WERI-Rb-1 (cell line): Measurements from ENCODE around the gene WRAP53.

Experiments
- DNase-seq: peaks from one replicate; pipeline ENCODE4 v3.0.0-alpha.2; 2020
- H3K27ac ChIP-seq: fragments of 250-450 bp; sonication (Bioruptor Pico); 2 replicates; pipeline ENCODE4 v1.5.1; 2020; ENCODE audit warnings: mild to moderate bottlenecking, moderate library complexity
- H3K27me3 ChIP-seq: fragments of 250-450 bp; sonication (Bioruptor Pico); 2 replicates; pipeline ENCODE4 v1.5.1; 2021; ENCODE audit warnings: mild to moderate bottlenecking, low read depth, moderate library complexity; ENCODE audit not compliant: insufficient read depth, severe bottlenecking
- H3K36me3 ChIP-seq: fragments of 250-450 bp; sonication (Bioruptor Pico); 2 replicates; pipeline ENCODE4 v1.5.1; 2020; ENCODE audit warnings: mild to moderate bottlenecking, moderate library complexity
- H3K4me3 ChIP-seq: 2 replicates; pipeline ENCODE4 v1.5.1; 2011; ENCODE audit warnings: low read depth, mild to moderate bottlenecking, control low read depth, low read length
- H3K9me3 ChIP-seq: fragments of 250-450 bp; sonication (Bioruptor Pico); 2 replicates; pipeline ENCODE4 v1.5.1; 2021; ENCODE audit warnings: mild to moderate bottlenecking, moderate library complexity; ENCODE audit not compliant: severe bottlenecking
- TF ChIP-seq, protein P1 (sequence below): IDR thresholded peaks from 2 replicates; pipeline ENCODE4 v1.5.1; 2011; ENCODE audit warnings: low read depth, mild to moderate bottlenecking, control low read depth, inconsistent platforms, low read length

Gene WRAP53

DNA sequence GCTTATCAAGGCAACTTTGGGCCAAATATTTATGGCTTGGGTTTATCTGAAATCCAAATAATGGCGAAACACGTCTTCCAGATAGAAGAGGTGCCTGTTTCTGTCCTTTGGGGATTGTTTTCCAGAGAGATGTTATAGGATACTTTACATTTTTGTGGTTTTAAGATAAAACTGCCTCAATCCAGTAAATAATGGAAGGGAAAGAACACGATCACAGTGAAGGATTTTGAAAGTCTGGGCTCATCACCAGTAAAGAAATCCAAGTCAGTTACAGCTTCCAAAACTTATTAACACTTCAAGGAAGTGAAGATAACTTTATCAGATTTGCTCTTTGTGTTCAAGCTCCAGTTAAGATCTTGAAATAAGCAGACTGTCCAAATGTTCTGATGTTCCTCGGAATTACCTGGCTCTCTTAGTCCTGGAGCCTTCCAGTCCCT, 59.4 kb downstream of the WRAP53 start:
- TF ChIP-seq, protein P1, sequence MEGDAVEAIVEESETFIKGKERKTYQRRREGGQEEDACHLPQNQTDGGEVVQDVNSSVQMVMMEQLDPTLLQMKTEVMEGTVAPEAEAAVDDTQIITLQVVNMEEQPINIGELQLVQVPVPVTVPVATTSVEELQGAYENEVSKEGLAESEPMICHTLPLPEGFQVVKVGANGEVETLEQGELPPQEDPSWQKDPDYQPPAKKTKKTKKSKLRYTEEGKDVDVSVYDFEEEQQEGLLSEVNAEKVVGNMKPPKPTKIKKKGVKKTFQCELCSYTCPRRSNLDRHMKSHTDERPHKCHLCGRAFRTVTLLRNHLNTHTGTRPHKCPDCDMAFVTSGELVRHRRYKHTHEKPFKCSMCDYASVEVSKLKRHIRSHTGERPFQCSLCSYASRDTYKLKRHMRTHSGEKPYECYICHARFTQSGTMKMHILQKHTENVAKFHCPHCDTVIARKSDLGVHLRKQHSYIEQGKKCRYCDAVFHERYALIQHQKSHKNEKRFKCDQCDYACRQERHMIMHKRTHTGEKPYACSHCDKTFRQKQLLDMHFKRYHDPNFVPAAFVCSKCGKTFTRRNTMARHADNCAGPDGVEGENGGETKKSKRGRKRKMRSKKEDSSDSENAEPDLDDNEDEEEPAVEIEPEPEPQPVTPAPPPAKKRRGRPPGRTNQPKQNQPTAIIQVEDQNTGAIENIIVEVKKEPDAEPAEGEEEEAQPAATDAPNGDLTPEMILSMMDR, result no peak
- DNase-seq, result no peak
- no peaks in the 10 kb centered on the region for H3K9me3 ChIP-seq
- no peaks in the 10 kb centered on the region for H3K36me3 ChIP-seq
- no peaks in the 10 kb centered on the region for H3K27me3 ChIP-seq
- no peak overlapping the region for H3K4me3 ChIP-seq
- no peak overlapping the region for H3K27ac ChIP-seq

DNA sequence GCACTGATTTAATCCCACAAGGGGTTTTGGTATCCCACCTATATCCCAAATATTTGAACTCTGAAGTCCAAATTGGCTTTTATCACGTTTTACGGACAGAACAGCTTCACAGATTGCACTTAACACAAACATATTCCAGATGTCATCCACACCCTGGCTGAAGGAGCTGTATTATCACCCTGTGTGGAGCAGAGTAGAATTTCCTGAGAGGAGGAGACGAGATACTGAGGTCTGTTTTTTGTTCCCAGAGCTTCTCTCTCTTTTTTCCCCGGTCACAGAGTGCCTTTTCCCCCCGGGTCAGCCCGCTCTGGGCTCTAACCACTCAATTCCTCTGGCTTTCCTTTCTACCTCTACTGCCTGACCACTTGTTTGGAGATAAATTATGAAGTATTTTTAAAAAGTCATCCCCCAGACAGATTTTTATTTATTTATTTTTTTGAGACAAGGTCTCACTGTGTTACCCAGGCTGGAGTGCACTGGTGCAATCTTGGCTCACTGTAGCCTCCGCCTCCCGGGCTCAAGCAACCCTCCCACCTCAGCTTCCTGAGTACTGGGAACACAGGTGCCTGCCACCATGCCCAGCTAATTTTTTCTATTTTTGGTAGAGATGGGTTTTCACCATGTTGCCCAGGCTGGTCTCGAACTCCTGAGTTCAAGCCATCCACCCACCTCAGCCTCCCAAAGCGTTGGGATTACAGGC, 59.9 kb downstream of the WRAP53 start:
- H3K4me3 ChIP-seq, result no peak overlapping the region
- H3K27ac ChIP-seq, result no peak overlapping the region
- H3K9me3 ChIP-seq, result no peaks in the 10 kb centered on the region

DNA sequence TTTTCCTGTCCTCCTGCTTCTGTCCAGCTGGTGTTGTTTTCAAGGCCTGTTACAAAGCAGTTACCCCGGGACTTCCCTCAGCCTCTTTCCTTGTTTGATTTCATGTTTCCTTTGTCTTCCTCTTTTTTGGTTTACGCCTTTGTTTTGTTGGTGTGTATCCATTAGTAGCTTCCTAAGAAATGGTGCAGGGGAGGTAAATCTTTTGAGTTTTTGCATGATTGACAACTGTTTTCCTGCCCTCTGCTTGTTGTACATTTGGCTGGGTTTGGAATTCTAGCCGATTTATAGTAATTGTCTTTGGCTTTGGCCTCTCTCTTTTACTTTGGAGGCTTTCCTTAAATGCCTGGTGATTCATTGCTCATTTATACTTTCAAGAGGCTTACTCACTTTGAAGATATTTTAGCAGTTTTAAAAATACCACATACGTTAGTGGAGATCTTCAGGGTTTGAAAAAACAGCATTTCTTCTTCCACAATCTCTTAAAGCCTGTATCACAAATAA, 62.1 kb downstream of the WRAP53 start:
- TF ChIP-seq, protein P1, result no peak
- Histone ChIP-seq H3K36me3 (no peaks in the 10 kb centered on the region), H3K27me3 (no peaks in the 10 kb centered on the region), H3K9me3 (no peaks in the 10 kb centered on the region), H3K27ac (no peak overlapping the region), H3K4me3 (no peak overlapping the region)
- DNase-seq, result no peak

More for the DNA sequence above, 59.9 kb downstream of the WRAP53 start:
- DNase-seq, result no peak
- Histone ChIP-seq H3K36me3 (no peaks in the 10 kb centered on the region), H3K27me3 (no peaks in the 10 kb centered on the region)
- TF ChIP-seq, protein P1, result no peak
